ENCODE measurements around the gene LRRC28.

LRRC28 gene

GRCh38 chr15:99250001-99250400 lies 1.3 kb upstream of the LRRC28 start:
- no peak for DNase-seq

DNA sequence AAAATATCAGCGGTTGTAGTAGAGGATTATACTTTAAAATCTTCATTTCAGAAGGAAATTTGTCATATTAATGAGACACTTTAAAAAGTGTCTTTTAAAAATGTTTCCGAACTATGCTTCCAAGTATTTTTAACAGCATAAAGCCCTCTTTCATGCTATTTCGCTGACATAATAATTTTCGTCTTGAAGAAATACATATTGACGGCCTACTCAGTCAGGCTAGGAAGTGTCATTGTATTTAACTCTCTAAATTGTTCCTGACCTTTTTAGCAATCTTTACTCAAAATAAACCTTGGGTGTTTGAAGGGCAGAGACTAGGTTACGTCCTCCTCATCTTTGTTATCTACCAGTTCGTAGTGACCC lies 806 bp upstream of the LRRC28 start:
- no peak for DNase-seq

DNA sequence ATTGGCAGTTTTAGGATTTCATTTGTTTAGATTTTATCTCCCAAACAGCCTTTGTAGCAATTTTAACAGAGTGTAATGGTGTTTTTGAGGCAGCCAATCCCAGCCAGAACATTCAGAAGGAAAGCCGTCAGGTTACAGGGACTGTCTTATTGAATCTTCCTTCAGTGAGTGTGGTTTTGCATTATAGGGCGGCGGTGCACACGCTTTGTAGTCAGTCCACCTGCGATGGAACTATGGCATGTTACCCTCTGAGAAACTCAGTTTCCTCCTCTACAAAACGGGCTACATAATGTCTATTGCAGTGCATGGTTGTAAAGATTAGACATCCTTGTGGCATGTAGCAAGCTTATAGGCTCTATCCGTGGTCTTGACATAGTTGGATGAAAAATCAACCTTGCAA lies 1.0 kb downstream of the LRRC28 start:
- peak; percentile 23 for DNase-seq

DNA sequence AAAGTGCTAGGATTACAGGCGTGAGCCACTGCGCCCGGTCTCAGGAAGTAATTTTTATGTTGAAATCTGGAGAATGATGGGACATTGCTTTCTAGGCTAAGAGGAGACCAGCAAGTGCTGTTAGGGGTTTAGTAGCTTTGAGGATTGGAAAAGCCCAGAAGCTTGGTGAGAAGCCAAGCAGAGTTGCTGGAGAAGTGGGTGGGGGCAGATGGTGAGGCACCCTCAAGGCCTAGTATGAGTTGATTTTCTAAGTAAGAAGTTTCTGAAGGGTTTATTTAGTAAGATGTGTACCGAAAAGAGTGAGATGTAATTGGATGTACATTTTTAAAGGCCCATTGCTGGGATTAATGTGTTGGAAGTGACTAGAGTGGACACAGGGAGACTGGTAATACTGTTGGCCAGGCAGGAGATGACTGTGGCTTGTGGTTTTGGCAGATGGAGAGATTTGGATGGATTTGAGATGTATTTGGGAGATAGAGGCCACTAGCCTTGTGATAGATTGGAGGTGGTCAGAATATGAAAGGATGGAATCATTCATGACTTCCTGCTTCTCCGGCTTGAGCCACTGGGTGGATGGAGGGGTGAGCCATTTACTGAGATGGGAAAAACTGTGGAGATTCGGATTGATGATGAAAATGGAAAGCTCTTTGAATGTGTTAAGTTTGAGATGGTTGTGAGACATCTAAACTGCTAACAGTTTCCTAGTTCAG lies 2.3 kb downstream of the LRRC28 start:
- no peak for DNase-seq

GRCh38 chr15:99257107-99257750 lies 5.9 kb downstream of the LRRC28 start:
- DNase-seq, result no peak

DNA sequence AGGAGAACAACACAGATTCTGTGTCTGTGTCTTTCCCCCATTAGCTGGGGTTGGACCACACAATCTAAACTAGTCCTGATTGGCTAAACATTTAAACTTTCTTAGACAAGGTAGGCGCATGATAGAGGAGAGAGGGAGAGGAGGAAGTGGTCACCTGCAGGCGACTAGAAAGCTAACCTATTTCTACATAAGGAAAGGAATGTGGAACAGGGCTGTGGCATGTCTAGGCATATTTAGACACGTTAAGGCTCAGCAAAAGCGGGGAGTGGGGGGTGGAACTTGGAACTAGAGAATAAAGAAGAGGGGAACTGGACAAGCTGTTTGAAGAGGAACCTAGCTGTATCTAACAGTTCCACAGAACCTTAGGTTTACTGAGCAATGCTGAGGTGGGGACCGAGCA lies 12.8 kb downstream of the LRRC28 start:
- peak; percentile 21 for DNase-seq

- DNase-seq, result no peak
Observed at GRCh38 chr15:99265541-99266070, 14.3 kb downstream of the LRRC28 start.

DNA sequence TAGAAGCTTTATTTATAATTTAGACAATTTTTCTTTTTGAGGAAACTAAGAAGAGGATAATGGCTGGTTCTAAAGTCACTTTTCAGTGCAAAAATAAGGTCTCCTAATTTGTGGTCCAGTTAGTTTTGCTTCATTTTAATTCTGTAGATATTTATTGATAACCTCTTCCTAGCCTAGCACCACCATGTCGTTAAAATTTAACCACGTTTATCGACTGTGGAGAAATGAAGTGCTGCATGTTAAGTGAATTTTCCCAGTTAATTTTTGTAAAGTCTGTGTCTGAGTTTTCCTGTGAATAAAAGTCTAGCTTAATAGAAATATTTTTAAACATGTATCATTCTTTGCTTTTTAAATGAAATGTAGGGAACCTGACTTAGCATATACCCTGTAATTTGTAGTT lies 16.7 kb downstream of the LRRC28 start:
- no peak for DNase-seq

- peak; percentile 30 for DNase-seq
Observed at GRCh38 chr15:99268431-99268830, 17.1 kb downstream of the LRRC28 start.

DNA sequence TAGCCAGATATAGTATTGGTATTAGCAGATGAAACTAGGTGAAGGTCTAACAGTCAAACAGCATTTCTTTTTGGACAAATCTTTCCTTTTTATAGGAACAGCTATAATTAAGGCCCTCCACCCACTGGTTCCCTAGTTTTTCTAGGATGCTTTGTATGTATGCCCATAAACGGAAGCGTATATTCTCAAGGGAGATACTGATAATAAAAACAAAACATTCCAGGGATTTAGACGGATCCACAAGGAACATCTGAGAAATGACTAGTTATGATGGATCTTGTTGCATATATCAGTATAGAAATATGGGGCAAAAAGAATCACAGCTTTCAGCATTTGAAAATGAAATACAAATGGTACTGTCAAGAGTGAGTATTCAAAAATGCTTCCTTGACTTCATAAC lies 22.5 kb downstream of the LRRC28 start:
- DNase-seq, result peak; percentile 15

DNA sequence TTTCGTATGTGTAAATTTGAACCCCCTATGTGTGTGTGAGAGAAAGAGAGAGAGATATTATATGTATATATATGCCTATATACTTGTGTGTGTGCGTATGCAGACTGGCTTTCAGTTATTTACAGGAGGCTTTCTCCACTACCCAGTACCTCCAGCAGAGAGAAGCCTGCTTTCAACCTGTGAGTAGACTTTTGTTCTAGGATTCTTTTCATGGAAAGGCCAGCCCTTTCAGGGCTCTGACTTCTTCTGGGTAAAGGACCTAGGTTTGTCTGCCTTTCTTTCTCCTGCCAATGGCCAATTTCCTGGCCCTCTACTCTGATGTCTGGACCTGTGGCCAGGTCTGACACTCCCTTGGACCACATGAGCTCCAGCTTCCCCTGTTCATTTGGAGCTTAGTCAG lies 23.8 kb downstream of the LRRC28 start:
- DNase-seq, result no peak

DNA sequence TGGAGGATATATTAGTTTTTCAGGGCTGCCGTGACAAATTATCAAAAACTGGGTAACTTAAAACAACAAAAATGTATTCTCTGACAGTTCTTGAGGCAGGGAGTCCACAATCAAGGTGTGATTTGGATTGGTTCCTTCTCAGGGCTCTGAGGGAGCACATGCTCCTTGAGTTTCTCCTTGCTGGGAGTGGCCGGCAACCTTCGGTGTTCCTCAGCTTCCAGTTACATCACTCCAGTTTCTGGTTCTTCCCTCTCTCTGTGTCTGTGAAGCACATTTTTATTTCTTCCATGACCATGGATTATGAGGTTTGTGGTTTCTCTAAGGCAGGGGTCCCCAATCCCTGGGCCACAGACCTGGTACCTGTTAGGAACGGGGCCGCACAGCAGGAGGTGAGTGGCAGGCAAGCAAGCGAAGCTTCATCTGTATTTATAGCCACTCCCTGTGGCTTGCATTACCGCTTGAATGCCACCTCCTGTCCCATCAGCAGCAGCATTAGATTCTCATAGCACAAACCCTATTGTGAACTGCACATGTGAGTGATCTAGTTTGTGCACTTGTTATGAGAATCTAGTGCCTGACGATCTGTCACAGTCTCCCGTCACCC lies 24.3 kb downstream of the LRRC28 start:
- DNase-seq, result peak; percentile 27

GRCh38 chr15:99279290-99279689 lies 28.0 kb downstream of the LRRC28 start:
- no peak for DNase-seq

DNA sequence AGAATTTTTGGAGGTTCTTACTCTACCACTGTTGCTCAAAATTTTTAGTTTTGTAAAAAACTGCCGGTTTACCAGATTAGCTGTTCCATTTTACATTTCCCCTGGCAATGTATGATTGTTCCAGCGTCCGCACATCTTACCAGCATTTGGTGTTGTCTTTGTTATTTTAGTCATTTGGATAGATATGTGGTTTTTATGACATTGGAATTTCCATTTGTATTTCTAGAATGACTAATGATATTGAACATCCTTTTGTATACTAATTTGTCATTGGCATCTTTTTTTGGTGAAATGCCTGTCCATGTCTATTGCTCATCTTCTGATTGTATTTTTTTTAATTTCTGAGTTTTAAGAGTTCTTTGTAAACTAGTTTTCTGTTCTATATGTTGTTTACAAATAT lies 28.5 kb downstream of the LRRC28 start:
- no peak for DNase-seq

DNA sequence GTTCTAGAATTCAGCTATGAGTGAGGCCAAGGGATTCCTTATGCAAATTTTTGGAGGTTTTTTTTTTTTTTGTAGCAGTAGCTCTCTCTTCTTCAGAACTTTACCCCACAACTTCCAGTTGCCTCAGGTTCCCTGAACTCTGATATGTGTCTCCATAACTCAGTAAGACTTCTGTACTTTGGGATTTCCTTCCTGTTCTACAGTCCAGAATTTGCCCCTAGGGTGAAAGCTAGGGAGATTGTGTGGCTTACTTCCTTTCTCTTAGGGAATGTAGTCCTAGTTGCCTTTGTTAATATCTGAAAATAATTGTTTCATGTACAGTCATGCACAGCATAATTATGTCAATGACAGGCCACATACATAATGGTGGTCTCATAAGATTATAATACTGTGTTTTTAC lies 30.8 kb downstream of the LRRC28 start:
- DNase-seq, result no peak

GRCh38 chr15:99282586-99282985 lies 31.3 kb downstream of the LRRC28 start:
- no peak for DNase-seq

- no peak for DNase-seq
Observed at GRCh38 chr15:99283717-99284116, 32.4 kb downstream of the LRRC28 start.

- DNase-seq, result no peak
Observed at GRCh38 chr15:99291643-99292042, 40.4 kb downstream of the LRRC28 start.

GRCh38 chr15:99295840-99296239 lies 44.6 kb downstream of the LRRC28 start:
- DNase-seq, result no peak

- DNase-seq, result no peak
Observed at GRCh38 chr15:99296386-99296785, 45.1 kb downstream of the LRRC28 start.

- peak; percentile 94 for DNase-seq
Observed at GRCh38 chr15:99303907-99304306, 52.6 kb downstream of the LRRC28 start.

- DNase-seq, result peak; percentile 96
Observed at GRCh38 chr15:99305761-99306505, 54.7 kb downstream of the LRRC28 start.

DNA sequence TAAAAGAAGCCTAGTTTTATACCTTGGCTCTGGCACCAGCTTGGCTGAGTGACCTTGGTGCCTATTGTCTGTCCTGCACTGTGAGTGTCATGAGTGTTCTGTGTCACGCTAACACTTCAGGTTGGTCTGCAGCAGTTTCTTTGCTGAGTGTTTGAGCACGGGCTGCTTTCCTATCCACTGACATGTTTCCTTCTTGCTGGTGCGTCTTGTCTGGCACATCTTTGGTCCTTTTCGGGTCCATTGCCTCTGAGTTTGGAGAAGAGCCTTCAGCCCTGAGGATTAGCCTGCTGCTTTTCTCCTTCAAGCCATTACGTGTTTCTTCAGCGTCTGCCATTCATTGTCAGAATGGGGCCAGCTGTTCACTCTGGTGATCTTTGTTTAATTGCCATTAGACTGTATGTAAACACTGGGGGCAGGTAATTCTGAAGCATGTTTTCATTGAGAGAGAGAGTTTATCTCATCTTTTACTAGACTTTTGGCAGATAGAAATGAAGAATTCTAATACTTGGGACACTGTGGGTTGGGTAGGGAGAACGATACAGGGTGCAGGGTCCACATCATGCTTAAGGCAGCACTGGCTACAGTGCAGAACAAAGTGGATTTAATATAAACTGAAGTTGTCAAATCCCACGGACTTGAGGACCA lies 55.5 kb downstream of the LRRC28 start:
- peak; percentile 95 for DNase-seq

Data from NCI-H69 (cell line).